Stimulated activated CD4-positive, alpha-beta T cell treated with anti-CD3 and anti-CD28 coated beads, Interleukin-4, amount 100 ng/mL, for 4 hours (primary cell): ENCODE measurements around the gene MPI.
"Not testable (repeated sequence)": the region's sequence is repeated elsewhere in the genome, so short reads cannot be mapped to it uniquely, and the experiment has no call there.

Experiments used
- DNase-seq, 2 experiments: peaks; one replicate each; pipeline ENCODE4 v3.0.0-alpha.2; 2020

Gene MPI

DNA sequence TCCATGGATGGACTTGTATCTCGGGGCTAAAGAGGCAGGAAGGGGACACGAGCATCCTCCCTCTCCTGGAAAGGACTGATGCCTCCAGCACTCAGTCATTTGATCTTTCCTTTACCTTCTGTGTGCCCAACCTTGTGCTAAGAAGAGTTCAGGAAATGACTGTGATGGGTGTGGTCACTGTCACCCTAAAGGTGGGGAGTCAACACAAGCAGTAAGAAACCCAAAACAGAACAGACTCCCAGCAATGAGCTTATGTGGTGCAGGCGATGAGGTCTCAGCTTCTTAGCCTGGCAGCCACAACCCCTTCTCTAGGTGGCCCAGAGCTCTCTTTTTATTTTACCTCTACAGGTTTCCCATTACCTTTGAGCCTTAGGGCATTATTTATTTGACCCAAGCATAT is 3.8 kb downstream of the MPI start:
- peak in 1 of 2 experiments; percentile 24 for DNase-seq

DNA sequence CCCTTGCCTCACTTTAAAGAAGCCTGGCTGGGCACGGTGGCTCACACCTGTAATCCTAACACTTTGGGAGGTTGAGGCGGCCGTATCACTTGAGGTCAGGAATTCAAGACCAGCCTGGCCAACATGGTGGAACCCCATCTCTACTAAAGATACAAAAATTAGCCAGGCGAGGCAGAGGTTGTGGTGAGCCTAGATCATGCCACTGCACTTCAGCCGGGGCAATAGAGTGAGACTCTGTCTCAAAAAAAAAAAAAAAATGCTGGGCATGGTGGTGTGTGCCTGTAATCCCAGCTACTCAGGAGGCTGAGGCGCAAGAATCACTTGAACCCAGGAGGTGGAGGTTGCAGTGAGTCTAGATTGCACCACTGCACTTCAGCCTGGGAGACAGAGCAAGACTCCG is 4.5 kb downstream of the MPI start:
- DNase-seq, result not testable (repeated sequence)

- no peak for DNase-seq
These were observed 6.0 kb downstream of the MPI start for GRCh38 chr15:74895830-74896229.

DNA sequence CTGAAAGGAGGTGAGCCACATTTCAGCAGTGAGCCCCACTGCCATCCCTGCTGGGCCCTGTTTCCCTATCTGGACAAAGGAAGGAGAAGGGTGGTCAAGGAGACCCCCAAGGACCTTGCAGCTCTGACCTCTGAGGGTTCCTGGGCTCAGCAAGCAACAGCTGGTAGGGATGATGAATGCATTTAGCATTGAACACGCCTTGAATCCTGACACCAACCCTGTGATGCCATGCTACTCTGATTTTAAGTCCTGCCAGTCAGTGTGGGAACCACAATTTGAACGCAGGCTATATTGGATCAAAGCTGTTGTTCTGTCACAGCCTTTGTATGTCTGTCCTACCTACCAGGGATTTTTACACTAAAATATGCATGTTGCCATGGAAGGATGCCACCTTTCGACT is 6.5 kb downstream of the MPI start:
- no peak for DNase-seq

DNA sequence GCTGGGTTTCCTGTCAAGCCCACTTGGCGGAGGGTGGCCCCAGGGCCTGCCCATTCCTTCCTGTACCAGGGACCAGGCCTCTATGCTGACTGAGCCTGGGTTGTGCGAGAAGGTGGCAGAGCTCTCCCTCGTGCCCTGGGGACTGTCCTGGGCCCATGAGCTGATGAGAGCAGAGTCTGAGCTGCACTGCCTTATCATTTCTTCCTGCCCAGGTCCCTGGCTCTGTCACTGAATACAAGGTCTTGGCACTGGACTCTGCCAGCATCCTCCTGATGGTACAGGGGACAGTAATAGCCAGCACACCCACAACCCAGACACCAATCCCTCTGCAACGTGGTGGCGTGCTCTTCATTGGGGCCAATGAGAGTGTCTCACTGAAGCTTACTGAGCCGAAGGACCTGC is 7.5 kb downstream of the MPI start:
- DNase-seq, result no peak

DNA sequence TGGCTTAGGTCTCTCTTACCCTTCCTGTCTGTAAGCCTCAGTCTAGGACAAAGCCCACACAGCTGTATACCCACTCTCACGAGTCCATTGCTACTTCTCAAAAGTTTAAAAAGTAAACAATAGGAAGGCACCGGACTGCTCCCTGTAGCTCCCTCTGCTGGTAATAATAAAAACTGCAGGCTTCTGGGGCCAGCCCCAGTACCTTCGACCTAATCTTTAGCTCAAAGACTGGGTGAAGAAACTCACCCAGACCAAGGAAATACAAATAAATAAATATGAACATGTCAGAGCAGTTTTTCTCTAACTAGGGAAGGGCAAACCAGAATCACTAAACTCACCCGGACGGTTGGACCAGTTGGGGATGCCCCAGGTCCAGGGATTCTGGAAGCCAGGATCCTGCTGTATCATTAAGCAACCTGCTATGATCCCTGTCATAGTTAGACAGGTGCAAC is 11.8 kb downstream of the MPI start:
- DNase-seq, result peak; percentile 34 to 54

DNA sequence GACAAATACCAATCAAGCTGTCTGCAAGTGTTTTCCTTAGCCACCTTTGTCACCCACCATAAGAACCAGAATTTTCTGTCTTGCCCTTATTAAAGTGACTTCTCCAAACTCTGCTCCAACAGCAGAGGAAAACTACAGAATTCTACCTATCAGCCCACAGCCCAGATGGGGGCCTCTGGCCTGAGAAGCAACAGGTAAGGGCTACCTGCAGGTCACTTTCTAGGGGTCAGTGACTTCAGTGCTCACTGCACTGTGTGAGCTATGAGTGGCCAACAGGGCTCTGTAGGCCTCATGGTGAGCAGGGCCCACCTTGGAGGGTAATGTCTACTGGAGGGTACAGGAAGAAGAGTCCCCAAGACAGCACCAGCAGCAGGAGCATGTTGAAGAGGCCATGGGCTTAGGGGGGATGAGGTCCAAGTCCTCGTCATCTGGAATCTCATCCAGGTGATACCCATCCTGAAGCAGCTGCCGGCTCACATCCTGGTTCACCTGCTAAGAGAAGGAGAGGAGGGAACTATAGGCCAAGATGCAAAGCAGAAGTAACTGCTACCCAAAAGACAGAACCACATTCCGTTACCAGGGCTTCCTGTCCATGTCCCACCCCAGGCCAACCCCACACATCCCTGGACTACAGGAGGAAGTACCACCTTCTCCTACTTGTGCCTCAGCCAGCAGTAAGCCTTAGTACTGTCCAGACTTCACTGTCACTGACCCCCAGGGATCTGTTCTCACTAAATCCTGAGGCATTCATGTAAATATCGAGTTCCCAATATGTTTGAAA is 12.6 kb downstream of the MPI start:
- no peak for DNase-seq

DNA sequence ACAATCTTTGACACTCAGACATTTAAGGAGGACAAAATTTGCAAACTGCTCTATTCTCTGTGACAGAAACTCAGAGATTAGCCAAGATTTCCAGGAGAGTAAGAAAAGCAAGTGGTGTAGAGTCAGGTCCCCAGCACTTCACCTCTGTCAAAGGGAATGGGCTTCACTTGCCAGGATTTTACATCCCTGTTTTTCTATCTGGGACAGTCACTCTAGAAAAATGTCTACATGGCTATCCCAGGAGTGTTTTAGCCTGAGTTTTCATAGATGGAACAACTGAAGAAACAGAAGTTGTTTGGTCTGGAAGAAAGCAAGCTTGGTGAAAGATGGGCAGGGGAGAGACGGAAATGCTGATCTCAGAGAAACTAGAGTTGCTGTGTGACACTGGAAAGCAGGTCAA is 13.8 kb downstream of the MPI start:
- DNase-seq, result no peak

DNA sequence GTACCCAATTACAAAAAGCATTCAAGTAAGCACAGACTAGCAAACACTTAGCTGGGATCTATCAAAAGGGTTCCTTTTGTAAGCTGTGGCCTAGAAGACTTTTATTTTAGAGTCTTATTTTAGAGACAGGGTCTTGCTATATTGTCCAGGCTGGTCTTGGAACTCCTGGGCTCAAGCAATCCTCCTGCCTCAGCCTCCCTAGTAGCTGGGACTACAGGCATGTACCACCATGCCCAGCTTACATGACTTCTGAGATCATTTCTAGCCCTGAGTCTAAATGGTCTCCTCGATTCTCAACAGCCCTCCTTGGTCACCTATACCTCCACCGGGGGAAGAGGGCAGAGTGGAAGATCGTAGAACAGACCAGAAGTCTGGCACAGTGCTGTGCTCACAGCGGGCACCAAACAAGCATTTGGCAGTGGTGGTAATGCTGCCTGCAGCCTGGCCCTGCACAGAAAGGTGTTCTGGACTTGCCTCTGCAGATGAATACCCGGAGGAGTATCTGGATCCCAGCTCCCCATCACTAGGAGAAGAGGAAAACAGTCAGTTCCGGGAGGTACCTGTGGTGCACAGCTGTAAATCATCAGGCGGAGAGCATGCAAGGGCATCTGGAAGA is 14.5 kb downstream of the MPI start:
- DNase-seq, result no peak

- peak; percentile 16 to 30 for DNase-seq
These were observed 16.2 kb downstream of the MPI start for GRCh38 chr15:74906067-74906449.

- peak; percentile 68 to 74 for DNase-seq
These were observed 16.8 kb downstream of the MPI start, which contains the start of gene FAM219B for GRCh38 chr15:74906450-74907162. Gene FAM219B, minus strand, starts transcription at chr15:74906851. Its CDS starts 51 bp downstream, at chr15:74906800.

- no peak for DNase-seq
These were observed 17.5 kb downstream of the MPI start for GRCh38 chr15:74907163-74907870.

DNA sequence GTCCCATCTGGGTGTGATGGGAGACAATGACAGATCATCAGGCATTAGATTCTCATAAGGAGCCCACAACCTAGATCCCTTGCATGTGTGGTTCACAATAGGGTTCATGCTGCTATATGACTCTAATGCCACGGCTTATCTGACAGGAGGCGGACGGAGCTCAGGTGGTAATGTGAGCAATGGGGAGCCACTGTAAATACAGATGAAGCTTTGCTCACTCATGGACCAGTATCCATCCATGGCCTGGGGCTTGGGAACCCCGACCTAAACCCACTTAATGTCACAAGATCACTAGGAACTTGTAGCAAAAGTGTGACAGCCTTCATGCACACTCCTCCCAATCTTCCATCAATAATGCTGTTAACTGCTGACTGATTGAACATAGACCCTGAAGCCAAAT is 18.8 kb downstream of the MPI start:
- no peak for DNase-seq

GRCh38 chr15:74913041-74913440 is 23.2 kb downstream of the MPI start:
- DNase-seq, result no peak

DNA sequence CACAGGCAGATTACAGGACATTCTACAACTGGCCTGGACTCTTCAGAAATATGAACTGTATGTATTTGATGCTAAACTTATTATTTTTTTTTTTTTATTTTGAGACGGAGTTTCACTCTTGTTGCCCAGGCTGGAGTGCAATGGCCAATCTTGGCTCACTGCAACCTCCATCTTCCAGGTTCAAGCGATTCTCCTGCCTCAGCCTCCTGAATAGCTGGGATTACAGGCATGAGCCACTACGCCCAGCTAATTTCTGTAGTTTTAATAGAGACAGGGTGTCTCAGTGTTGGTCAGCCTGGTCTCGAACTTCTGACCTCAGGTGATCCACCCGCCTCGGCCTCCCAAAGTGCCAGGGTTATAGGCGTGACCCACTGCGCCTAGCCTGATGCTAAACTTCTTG is 24.0 kb downstream of the MPI start:
- not testable (repeated sequence) for DNase-seq

DNA sequence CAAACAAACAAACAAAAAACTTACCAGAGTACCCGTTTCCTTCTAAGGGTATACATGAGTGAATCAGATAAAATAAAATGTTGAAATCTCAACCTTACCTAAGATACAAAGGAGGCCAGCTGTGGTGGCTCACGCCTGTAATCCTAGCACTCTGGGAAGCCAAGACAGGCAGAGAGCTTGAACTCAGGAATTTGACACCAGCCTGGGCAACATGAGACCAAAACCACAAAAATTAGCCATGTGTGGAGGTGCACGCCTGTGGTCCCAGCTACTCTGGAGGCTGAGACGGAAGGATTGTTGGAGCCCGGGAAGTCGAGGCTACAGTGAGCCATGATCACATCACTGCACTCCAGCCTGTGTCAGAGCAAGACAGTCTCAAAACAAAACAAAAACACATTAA is 27.8 kb downstream of the MPI start:
- DNase-seq, result no peak

DNA sequence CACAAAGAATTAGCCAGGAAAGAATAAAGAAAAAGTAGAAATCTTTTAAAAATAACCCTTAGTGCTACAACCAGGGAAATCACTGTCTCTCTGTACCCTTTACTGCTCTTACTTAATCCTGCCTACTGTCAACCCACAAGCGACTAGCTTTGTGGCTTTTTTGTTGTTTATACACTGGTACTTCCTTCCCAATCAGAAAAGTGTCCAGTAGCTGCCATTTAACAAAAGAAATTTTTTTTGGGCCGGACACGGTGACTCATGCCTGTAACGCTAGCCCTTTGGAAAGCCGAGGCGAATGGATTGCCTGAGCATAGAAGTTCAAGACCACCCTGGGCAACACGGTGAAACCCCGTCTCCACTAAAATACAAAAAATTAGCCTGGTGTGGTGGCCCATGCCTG is 30.6 kb downstream of the MPI start:
- no peak for DNase-seq

DNA sequence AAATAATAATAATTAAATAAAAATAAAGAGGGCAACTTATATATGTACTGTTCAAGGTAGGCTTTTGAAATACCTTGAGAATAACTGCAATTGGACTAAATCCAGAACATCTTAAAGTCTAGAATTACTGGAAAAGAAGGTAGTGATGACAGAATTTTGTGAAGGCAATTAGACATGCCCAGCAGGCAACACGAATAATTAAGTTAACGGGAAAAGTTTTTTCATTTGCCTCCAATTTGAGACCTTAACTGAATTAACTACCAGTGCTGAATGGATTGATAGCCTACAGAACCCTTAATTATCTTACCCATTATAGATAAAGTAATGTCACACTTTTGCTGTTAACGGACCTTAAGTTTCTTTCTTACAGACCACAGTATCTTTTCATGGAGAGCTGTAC is 34.7 kb downstream of the MPI start:
- DNase-seq, result no peak

DNA sequence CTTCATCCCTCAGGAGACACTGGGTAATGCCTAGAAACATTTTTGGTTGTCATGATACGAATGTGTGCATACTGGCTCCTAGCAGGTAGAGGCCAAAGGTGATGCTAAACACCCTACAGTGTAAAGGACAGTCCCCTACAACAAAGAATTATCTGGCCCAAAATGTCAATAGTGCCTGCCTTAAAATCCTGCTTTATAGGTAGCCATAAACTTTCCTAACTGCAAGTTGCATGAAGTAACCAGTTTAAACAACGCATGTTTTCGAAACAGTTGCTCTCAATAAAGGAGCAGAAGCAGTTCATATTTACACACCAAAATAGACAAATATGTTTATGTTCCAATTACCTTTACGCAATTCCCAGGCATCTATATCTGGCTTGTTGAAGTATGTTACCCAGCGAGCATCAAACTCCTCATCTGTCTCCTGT is 38.9 kb downstream of the MPI start:
- DNase-seq, result no peak

DNA sequence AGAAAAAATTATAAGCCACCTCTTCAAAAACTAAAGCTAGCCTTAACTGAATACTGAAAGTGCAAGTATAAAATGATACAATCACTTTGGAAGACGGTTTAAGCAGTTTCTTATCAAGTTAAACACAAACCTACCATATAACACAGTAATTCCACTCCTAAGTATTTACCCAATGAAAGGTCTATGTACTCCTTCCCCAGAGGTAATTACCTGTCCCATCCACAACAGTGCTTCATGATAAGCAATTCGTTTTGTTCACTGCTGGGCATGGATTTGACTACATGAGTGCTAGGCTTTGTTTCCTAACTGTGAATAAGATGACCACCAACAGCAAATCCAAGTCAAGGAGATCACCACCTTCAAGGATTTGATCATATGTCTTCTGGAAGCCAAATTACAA is 43.7 kb downstream of the MPI start:
- DNase-seq, result no peak

- not testable (repeated sequence) for DNase-seq
These were observed 45.4 kb downstream of the MPI start for GRCh38 chr15:74935193-74935592.

DNA sequence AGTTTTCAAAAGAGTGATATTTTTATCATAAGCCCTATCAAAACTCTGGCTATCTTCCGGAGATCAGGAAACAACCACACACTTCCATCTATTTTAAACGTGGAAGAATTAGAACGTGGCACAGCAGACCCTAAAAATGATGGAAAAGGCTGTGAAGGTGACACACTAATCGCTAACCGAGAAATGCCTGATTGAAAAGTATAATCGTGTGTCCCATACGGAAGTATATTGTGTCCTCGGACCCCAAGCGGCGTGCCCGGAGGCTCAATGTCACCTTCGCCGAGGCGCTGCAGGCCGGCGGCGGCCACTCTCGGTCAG is 47.4 kb downstream of the MPI start:
- DNase-seq, result no peak

DNA sequence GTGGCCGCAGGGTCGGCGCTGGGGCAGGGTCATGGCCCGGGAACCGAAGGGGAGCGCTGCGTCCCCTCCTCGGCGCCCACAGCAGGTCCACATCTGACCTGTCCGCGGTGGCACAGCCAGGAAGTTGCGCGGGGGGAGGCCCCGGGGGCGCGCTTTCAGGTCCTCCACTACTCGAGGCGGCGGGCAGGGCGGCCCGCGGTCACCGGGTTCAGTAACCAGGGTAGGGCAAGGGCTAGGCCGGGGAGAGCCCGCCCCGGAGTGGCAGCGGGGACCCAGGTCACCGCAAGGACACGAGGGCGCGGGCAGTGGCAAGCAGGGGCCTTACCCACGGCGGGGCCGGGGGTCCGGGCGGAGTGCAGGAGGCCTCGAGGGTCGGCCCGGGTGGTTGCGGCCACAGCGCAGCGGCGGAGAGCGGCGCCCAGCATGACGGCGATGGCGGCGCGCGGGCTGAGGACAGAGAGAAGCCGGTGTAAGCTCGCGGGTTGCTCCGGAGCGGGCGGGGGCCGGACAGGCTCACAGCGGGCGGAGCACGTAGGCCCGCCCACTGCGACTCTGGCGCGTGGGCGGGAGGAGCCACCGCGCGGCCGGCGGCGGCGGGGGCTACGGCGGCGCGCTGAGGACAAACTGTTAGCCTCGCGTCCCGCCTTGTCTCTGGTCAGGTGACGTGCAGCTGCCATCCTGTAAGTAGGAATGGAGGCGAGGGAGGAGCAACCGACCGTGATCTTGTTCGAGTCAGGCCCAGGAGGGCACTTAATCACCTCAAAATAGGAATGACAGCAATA is 47.9 kb downstream of the MPI start, which contains the start of gene COX5A:
Gene COX5A (minus strand): TSS at position 484 of the 782 bp plus-strand sequence. CDS start 59 bp downstream, at position 425.
- peak; percentile 89 to 91 for DNase-seq
